OCI-LY3 (cell line): Measurements from ENCODE around the gene PRSS56.

Source experiments
- CTCF ChIP-seq: fragments of 200-600, 300-600 bp; sonication (generic); IDR thresholded peaks from 2 replicates; pipeline ENCODE4 v1.5.1; 2014; ENCODE audit warnings: antibody characterized with exemption, low read length, low read depth
- EZH2phosphoT487 ChIP-seq: fragments of 200-600 bp; shearing (Covaris generic); IDR thresholded peaks from 2 replicates; pipeline ENCODE4 v1.6.1; 2018; ENCODE audit warnings: antibody characterized with exemption, mixed run types, low read depth

- no peak for TF ChIP-seq CTCF
- no peak for TF ChIP-seq EZH2phosphoT487
These were observed 19.4 kb downstream of the PRSS56 start, which contains the start of gene CHRNG for GRCh38 chr2:232539298-232540231.
